NT2/D1 (cell line): ENCODE measurements around the gene FRMD8.

Source experiments
- SUZ12 ChIP-seq: IDR thresholded peaks from 2 replicates; pipeline ENCODE4 v1.6.1; 2011; ENCODE audit not compliant: insufficient read length, insufficient read depth; ENCODE audit errors: extremely low read depth
- ZNF274 ChIP-seq: IDR thresholded peaks from 2 replicates; pipeline ENCODE4 v1.6.1; 2011; ENCODE audit warnings: mild to moderate bottlenecking, low read depth, low read length

GRCh38 chr11:65418681-65419459 is 32.4 kb downstream of the FRMD8 start:
- TF ChIP-seq SUZ12 (no peak), ZNF274 (no peak)
